GM18951 (cell line): ENCODE measurements around the gene MEOX1.

Experiments used
- POLR2A ChIP-seq: IDR thresholded peaks from 4 replicates; pipeline ENCODE4 v1.6.1; 2011; ENCODE audit warnings: mild to moderate bottlenecking; ENCODE audit not compliant: insufficient read length, insufficient read depth; ENCODE audit errors: extremely low read depth
- in situ Hi-C: fragments of 300-500 bp; cut with MboI; formaldehyde crosslinking; loops from one replicate; pipeline ENCODE4 v1.12.0; 2022; ENCODE audit warnings: low sequenced_read_pairs, mixed read lengths, inconsistent platforms; ENCODE audit not compliant: unreplicated experiment

Gene MEOX1

GRCh38 chr17:43691317-43691693, 29.6 kb upstream of the MEOX1 start:
- TF ChIP-seq POLR2A = no peak
- in situ Hi-C loops = no loop called here

- in situ Hi-C loops = no loop called here
- no peak for TF ChIP-seq POLR2A
Measured at GRCh38 chr17:43690624-43691316, 29.0 kb upstream of the MEOX1 start.

DNA sequence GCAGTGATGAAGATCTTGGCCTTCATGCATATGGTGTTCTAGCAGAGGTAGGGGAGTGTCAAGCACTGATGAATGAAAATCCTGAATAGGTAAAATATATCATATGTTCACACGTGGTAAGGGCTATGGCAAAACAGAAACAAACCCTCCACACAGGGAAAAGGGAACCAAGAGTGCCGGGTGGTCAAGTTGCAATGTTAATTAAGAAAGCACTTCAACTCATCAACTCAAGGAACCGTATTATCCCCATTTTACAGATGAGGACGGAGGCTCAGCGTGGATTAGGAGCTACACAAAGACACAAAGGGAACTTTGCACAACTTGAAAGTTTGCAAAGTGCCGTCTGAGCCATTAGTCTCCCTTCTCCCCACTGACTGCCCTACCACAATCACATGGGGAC, 28.1 kb upstream of the MEOX1 start:
- TF ChIP-seq POLR2A = no peak
- in situ Hi-C loops = loop anchor here (5.0 kb wide), 1 partner anchor 72 kb away; no protein-coding TSS in a partner anchor

- in situ Hi-C loops = loop anchor here (5.0 kb wide), 1 partner anchor 73 kb away; no protein-coding TSS in a partner anchor
- TF ChIP-seq POLR2A = no peak
Measured at GRCh38 chr17:43689131-43689530, 27.4 kb upstream of the MEOX1 start.

GRCh38 chr17:43686957-43687356, 25.2 kb upstream of the MEOX1 start:
- in situ Hi-C loops = loop anchor here (5.0 kb wide), 1 partner anchor 75 kb away; no protein-coding TSS in a partner anchor

- in situ Hi-C loops = no loop called here
- no peak for TF ChIP-seq POLR2A
Measured at GRCh38 chr17:43683928-43684653, 22.4 kb upstream of the MEOX1 start.

DNA sequence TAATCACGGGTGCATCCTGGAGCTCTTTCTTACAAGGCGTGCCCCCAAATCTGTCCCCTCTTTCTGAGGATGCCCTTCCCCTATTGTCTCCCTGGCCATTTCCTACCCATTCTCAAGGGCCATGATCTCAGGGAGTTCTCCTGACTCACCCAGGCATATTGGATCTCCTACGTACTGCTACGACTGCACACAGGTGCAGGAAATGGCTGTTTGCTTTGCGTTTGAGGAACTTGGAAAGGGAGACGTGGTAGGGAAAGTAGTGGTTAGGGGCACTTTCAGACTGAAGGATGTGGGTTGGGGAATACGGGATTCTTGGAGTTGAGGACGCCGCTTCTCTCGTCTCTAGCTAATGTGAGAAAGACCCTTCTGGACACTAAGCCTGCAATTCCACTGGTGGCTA, 18.7 kb upstream of the MEOX1 start:
- no peak for TF ChIP-seq POLR2A
- in situ Hi-C loops = no loop called here

DNA sequence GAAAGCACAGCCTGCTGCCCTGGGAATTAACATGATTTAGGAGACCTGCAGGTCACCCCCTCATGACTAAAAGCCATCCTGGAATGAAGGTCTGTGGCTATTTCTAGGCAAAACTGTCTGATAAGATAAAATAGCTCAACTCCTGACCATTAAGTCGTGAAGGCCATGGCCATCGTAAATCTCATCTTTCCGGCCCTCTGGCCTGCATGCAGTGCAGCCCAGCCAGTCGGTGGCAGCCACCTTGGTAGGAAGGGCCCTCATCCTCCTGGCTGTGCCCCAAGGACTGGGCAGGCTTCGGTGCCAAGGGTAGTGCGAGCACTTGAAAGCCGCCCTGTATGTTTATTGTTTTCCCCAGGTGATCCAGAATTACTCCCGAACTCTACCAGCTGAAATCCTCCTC, 18.2 kb upstream of the MEOX1 start:
- in situ Hi-C loops = no loop called here

DNA sequence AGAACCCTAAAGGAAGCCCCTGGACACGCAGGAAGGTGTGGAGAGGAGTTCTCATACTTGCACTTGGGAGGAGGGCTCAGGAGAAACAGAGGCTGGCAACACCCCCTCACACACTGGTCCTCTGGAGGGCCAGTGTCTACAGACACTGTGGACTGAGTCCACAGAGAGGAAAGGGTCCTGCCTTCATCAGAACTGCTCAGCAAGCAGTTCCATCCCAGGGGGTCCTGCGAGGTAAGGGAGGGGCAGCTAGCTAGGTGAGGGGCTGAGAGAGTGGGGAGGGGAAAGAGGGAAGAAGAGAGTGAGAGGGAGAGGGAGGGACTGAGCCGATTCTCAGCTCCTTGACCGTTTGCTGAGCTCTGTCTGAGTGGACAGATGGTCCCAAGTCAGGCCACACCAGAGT, 17.7 kb upstream of the MEOX1 start:
- no peak for TF ChIP-seq POLR2A
- in situ Hi-C loops = no loop called here

More for the DNA sequence above, 18.2 kb upstream of the MEOX1 start:
- TF ChIP-seq POLR2A = no peak

- in situ Hi-C loops = no loop called here
- no peak for TF ChIP-seq POLR2A
Measured at GRCh38 chr17:43676471-43676870, 14.7 kb upstream of the MEOX1 start.

DNA sequence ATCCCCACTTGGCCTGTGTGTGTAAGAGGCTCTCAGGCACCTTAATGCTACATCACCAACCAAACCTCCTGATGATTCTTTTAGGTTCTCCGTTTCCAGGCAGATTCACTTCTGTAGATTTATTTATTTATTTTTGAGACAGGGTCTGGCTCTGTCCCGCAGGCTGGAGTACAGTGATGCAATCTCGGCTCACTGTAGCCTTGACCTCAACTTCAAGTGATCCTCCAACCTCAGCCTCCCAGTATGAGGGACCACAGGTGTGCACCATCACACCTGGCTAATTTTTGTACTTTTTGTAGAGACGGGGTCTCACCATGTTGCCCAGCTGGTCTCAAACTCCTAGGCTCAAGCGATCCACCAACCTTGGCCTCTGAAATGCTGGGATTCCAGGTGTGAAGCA, 12.7 kb upstream of the MEOX1 start:
- no peak for TF ChIP-seq POLR2A
- in situ Hi-C loops = loop anchor here (5.0 kb wide), 1 partner anchor 97 kb away; no protein-coding TSS in a partner anchor

DNA sequence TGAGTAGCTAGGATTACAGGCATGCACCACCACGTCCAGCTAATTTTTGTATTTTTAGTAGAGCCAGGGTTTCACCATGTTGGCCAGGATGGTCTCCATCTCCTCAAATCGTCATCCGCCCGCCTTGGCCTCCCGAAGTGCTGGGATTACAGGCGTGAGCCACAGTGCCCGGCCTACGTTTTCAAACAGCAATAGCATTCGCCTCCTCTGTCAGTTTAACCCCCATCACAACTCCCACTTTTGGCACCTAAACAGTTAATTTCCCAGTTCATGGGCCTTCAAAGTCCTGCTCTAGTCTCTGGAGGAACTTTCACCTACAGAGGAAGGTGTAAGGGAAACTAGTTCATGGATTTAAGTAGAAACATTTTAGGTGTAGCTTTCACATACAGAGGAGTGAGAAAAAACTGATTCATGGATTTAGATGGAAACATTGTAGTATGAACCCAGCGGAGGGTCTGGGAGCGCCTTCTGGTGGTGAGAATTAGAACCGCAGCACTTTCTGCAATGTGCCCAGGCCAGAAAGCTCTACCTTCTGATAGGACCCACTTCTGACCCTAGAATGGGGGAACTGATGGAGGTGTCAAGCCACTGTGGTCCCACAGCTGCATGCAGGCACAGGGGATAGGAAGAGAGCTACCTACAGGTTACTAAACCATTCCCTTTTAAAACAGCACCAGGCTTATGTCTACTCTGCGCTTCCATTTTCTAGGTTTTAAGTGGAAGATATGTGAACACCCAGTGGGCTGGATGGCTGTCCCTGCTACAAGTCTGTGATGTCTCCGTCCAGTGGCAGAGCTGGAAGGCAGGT, 12.0 kb upstream of the MEOX1 start:
- in situ Hi-C loops = loop anchor here (5.0 kb wide), 1 partner anchor 96 kb away; no protein-coding TSS in a partner anchor
- no peak for TF ChIP-seq POLR2A
